Loucy (cell line): Measurements from ENCODE around the gene EML5.

Source experiments
- EZH2phosphoT487 ChIP-seq: fragments of 200-600 bp; IDR thresholded peaks from 2 replicates; pipeline ENCODE4 v1.6.1; 2018; ENCODE audit warnings: antibody characterized with exemption, mild to moderate bottlenecking, moderate library complexity, borderline replicate concordance
- TF ChIP-seq, protein P1 (sequence below): fragments of 200-600 bp; sonication (generic); conservative IDR thresholded peaks from 2 replicates; pipeline ENCODE4 v1.5.1; 2014; ENCODE audit warnings: mild to moderate bottlenecking, antibody characterized with exemption, low read length

DNA sequence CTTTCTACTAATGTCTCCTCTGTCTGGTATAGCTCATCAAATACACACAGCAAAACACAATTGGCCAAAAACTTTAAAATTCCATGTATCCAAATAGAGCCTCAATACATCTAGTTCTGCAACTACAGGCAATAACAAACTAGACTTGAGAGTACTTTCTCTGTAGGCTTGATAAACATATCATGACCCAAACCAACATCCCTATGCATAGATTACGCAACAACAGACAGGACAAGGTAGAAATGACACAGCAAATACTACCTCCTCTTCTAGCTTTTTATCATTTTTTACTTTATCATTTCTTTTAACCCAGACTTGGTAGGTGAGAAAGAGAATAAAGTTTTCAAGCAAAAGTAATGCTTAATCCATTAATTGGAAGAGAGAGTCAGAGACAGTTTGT, 41.8 kb downstream of the EML5 start:
- TF ChIP-seq, protein P1, sequence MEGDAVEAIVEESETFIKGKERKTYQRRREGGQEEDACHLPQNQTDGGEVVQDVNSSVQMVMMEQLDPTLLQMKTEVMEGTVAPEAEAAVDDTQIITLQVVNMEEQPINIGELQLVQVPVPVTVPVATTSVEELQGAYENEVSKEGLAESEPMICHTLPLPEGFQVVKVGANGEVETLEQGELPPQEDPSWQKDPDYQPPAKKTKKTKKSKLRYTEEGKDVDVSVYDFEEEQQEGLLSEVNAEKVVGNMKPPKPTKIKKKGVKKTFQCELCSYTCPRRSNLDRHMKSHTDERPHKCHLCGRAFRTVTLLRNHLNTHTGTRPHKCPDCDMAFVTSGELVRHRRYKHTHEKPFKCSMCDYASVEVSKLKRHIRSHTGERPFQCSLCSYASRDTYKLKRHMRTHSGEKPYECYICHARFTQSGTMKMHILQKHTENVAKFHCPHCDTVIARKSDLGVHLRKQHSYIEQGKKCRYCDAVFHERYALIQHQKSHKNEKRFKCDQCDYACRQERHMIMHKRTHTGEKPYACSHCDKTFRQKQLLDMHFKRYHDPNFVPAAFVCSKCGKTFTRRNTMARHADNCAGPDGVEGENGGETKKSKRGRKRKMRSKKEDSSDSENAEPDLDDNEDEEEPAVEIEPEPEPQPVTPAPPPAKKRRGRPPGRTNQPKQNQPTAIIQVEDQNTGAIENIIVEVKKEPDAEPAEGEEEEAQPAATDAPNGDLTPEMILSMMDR: no peak
- no peak for TF ChIP-seq EZH2phosphoT487
